PC-3 (cell line): ENCODE data around the gene POLR3GL. TPM values are rescaled to one million over a fixed set of nuclear protein-coding genes. Genes with fewer than 3 reads are reported as not detected.

Experiments used
- ATAC-seq: fragments of 200-7000 bp; cut with Tn5 transposase; 2 replicates; pipeline ENCODE4 v1.9.1; 2020; ENCODE audit warnings: mild to moderate bottlenecking, moderate library complexity
- BruUV-seq: library from RNA; stranded (reverse); fragments of 400-500 nt; replicated peaks from 2 replicates; lab custom pipeline; 2021; lab: Mats Ljungman, UMichigan
- CTCF ChIA-PET: fragments of 300-600 bp; sonication (Branson Sonifier 250); formaldehyde crosslinking; loops from one replicate; lab custom pipeline; 2022; ENCODE audit warnings: antibody characterized with exemption; lab: Charles Lee
- POLR2A ChIA-PET: fragments of 300-600 bp; sonication (Branson Sonifier 250); formaldehyde crosslinking; loops from one replicate; lab custom pipeline; 2022; ENCODE audit warnings: antibody characterized with exemption; ENCODE audit not compliant: unreplicated experiment; lab: Charles Lee
- DNase-seq: peaks from one replicate; pipeline ENCODE4 v3.0.0-alpha.2; 2015
- H2AFZ ChIP-seq: fragments of 300-600 bp; sonication (generic); 2 replicates; pipeline ENCODE4 v1.6.0; 2016; ENCODE audit warnings: antibody characterized with exemption, low read length
- H3F3A ChIP-seq: fragments of 300-600 bp; sonication (generic); one replicate; pipeline ENCODE4 v1.6.0; 2017; ENCODE audit warnings: antibody characterized with exemption, low read length, control low read depth, mild to moderate bottlenecking; ENCODE audit not compliant: unreplicated experiment
- H3K27ac ChIP-seq: fragments of 300-600 bp; sonication (generic); 2 replicates; pipeline ENCODE4 v1.5.1; 2016; ENCODE audit warnings: mild to moderate bottlenecking, low read length
- H3K27me3 ChIP-seq: fragments of 300-600 bp; sonication (generic); 2 replicates; pipeline ENCODE4 v1.6.1; 2016; ENCODE audit warnings: low read length, mixed read lengths
- H3K36me3 ChIP-seq: fragments of 300-600 bp; sonication (generic); 2 replicates; pipeline ENCODE4 v1.6.1; 2016; ENCODE audit warnings: low read depth, mixed run types, low read length, mixed read lengths
- H3K4me1 ChIP-seq: fragments of 300-600 bp; sonication (generic); 2 replicates; pipeline ENCODE4 v1.5.1; 2016; ENCODE audit warnings: low read length; ENCODE audit not compliant: insufficient read depth
- H3K4me2 ChIP-seq: fragments of 300-600 bp; sonication (generic); 2 replicates; pipeline ENCODE4 v1.6.0; 2016; ENCODE audit warnings: low read length
- H3K4me3 ChIP-seq: fragments of 300-600 bp; sonication (generic); 2 replicates; pipeline ENCODE4 v1.5.1; 2016; ENCODE audit warnings: mild to moderate bottlenecking, low read length, mixed read lengths
- H3K79me2 ChIP-seq: fragments of 300-600 bp; sonication (generic); 2 replicates; pipeline ENCODE4 v1.6.1; 2017; ENCODE audit warnings: low read length, mixed read lengths
- H3K9ac ChIP-seq: fragments of 300-600 bp; sonication (generic); 2 replicates; pipeline ENCODE4 v1.6.0; 2016; ENCODE audit warnings: mild to moderate bottlenecking, low read length
- H3K9me2 ChIP-seq: fragments of 300-600 bp; sonication (generic); replicated peaks from 2 replicates; pipeline ENCODE4 v1.6.1; 2016; ENCODE audit warnings: mixed run types, low read length, mixed read lengths
- H3K9me3 ChIP-seq: fragments of 300-600 bp; sonication (generic); 2 replicates; pipeline ENCODE4 v1.6.1; 2016; ENCODE audit warnings: low read length, mixed read lengths
- H4K20me1 ChIP-seq: fragments of 300-600 bp; sonication (generic); 2 replicates; pipeline ENCODE4 v1.6.1; 2016; ENCODE audit warnings: low read length, mixed read lengths
- EZH2 ChIP-seq: fragments of 300-600 bp; sonication (generic); IDR thresholded peaks from one replicate; pipeline ENCODE4 v1.6.1; 2017; ENCODE audit warnings: antibody characterized with exemption, mild to moderate bottlenecking, low read length; ENCODE audit not compliant: unreplicated experiment
- EZH2phosphoT487 ChIP-seq: fragments of 300-600 bp; sonication (generic); IDR thresholded peaks from 2 replicates; pipeline ENCODE4 v1.6.1; 2018; ENCODE audit warnings: mild to moderate bottlenecking, antibody characterized with exemption, low read length, borderline replicate concordance
- intact Hi-C: fragments of 100-400 bp; cut with micrococcal nuclease; formaldehyde crosslinking; loops from 2 replicates; pipeline ENCODE4 v1.9.0; 2023
- total RNA-seq: library from RNA; depleted of rRNA; stranded (reverse); fragments of >200 nt; gene quantifications from 2 replicates; pipeline ENCODE4 v1.2.3, GENCODE V29; 2014
- TF ChIP-seq, protein P1 (sequence below): fragments of 300-600 bp; sonication (generic); conservative IDR thresholded peaks from 2 replicates; pipeline ENCODE4 v1.5.1; 2017; ENCODE audit warnings: antibody characterized with exemption, low read depth, mild to moderate bottlenecking, low read length

POLR3GL gene
- total RNA-seq, 1 experiment from 2014 or later: 8.4 TPM

DNA sequence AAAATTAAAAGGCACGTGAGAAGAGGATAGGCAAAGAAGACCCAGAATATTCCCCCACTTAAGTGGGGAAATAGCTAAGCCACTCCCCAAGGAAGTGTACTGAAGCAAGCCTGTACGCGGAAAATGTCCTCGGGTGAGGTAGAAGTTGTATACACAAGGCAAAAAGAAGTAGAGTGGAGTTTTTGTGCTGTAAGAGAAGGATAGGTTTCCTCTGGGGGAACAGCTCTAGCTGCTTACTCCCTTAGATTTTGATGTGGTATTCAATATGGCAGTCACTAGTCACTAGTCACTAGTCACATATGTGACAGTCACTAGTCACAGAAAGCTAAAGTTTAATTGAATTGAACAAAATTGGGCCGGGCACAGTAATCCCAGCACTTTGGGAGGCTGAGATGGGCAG is 24.3 kb downstream of the POLR3GL start:
- ATAC-seq: no peak
- Histone ChIP-seq H3K4me1 (peaks cover 29% of the 10 kb centered on the region), H3K9ac (no peak overlapping the region), H3K4me3 (no peak overlapping the region), H3F3A (peaks cover 9% of the 10 kb centered on the region), H4K20me1 (peaks cover 10% of the 10 kb centered on the region), H3K4me2 (no peak overlapping the region), H3K79me2 (peaks cover 10% of the 10 kb centered on the region), H2AFZ (no peak overlapping the region), H3K9me3 (no peaks in the 10 kb centered on the region), H3K27ac (no peak overlapping the region), H3K27me3 (no peaks in the 10 kb centered on the region), H3K9me2 (no peaks in the 10 kb centered on the region), H3K36me3 (peaks cover 15% of the 10 kb centered on the region)
- TF ChIP-seq EZH2: no peak
- TF ChIP-seq, protein P1, sequence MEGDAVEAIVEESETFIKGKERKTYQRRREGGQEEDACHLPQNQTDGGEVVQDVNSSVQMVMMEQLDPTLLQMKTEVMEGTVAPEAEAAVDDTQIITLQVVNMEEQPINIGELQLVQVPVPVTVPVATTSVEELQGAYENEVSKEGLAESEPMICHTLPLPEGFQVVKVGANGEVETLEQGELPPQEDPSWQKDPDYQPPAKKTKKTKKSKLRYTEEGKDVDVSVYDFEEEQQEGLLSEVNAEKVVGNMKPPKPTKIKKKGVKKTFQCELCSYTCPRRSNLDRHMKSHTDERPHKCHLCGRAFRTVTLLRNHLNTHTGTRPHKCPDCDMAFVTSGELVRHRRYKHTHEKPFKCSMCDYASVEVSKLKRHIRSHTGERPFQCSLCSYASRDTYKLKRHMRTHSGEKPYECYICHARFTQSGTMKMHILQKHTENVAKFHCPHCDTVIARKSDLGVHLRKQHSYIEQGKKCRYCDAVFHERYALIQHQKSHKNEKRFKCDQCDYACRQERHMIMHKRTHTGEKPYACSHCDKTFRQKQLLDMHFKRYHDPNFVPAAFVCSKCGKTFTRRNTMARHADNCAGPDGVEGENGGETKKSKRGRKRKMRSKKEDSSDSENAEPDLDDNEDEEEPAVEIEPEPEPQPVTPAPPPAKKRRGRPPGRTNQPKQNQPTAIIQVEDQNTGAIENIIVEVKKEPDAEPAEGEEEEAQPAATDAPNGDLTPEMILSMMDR: no peak
- TF ChIP-seq EZH2phosphoT487: no peak
- CTCF ChIA-PET: interaction anchor here (0.9 kb wide), 1 partner anchor 9 kb away, joined by 3 read pairs; no protein-coding TSS in a partner anchor
- BruUV-seq: no TSS peak
- no peak for DNase-seq
- intact Hi-C loops: no loop called here
- POLR2A ChIA-PET: no interaction called here

GRCh38 chr1:145990249-145990855 is 25.9 kb downstream of the POLR3GL start:
- no peak overlapping the region for H3K9ac ChIP-seq
- H3K9me3 ChIP-seq: no peaks in the 10 kb centered on the region
- H3K79me2 ChIP-seq: peaks cover 26% of the 10 kb centered on the region
- H4K20me1 ChIP-seq: peaks cover 26% of the 10 kb centered on the region
- H3K27me3 ChIP-seq: no peaks in the 10 kb centered on the region
- no TSS peak for BruUV-seq
- no peak overlapping the region for H3K4me3 ChIP-seq
- DNase-seq (no peak), ATAC-seq (no peak)
- peaks cover 31% of the 10 kb centered on the region for H3K36me3 ChIP-seq
- ChIA-PET CTCF (interaction anchor here (0.6 kb wide), 1 partner anchor 42 kb away, joined by 3 read pairs; no protein-coding TSS in a partner anchor), POLR2A (no interaction called here)
- peaks cover 9% of the 10 kb centered on the region for H3F3A ChIP-seq
- no peaks in the 10 kb centered on the region for H3K9me2 ChIP-seq
- no peak overlapping the region for H3K4me2 ChIP-seq
- no peak overlapping the region for H2AFZ ChIP-seq
- intact Hi-C loops: no loop called here
- no peak overlapping the region for H3K27ac ChIP-seq
- no peak for TF ChIP-seq EZH2
- H3K4me1 ChIP-seq: peaks cover 34% of the 10 kb centered on the region

- Histone ChIP-seq H3F3A (peaks cover 9% of the 10 kb centered on the region), H3K4me2 (no peak overlapping the region), H3K27ac (no peak overlapping the region), H3K9me3 (no peaks in the 10 kb centered on the region), H3K4me3 (no peak overlapping the region), H3K9ac (no peak overlapping the region), H3K9me2 (no peaks in the 10 kb centered on the region), H4K20me1 (peaks cover 34% of the 10 kb centered on the region), H3K27me3 (no peaks in the 10 kb centered on the region), H3K36me3 (peaks cover 34% of the 10 kb centered on the region), H2AFZ (no peak overlapping the region), H3K79me2 (peaks cover 41% of the 10 kb centered on the region), H3K4me1 (peaks cover 25% of the 10 kb centered on the region)
- TF ChIP-seq, protein P1: no peak
- TF ChIP-seq EZH2 (no peak), EZH2phosphoT487 (no peak)
- DNase-seq (no peak), ATAC-seq (no peak)
- ChIA-PET POLR2A (no interaction called here), CTCF (interaction anchor here (0.6 kb wide), 1 partner anchor 41 kb away, joined by 3 read pairs; no protein-coding TSS in a partner anchor)
- intact Hi-C loops: no loop called here
- BruUV-seq: no TSS peak
Observed at GRCh38 chr1:145991735-145992412, 27.4 kb downstream of the POLR3GL start.
